Stomach (tissue), 4 donors: Measurements from ENCODE around the gene LAIR1.

ENCODE experiments used
- CTCF ChIP-seq, 7 experiments: fragments of 450-650 bp in 4 of 7; fragments of 200-600 bp in 3 of 7; sonication (generic) in 3 of 7; IDR thresholded peaks; one replicate each; pipeline ENCODE4 v1.5.1; 2016 to 2019; ENCODE audit warnings: antibody characterized with exemption in 7 of 7, control low read depth in 2 of 7, mild to moderate bottlenecking in 1 of 7
- POLR2A ChIP-seq, 4 donors: fragments of 450-650 bp; IDR thresholded peaks; one replicate each; pipeline ENCODE4 v1.6.1; 2016; ENCODE audit warnings: antibody characterized with exemption in 4 of 4, control low read depth in 2 of 4, mild to moderate bottlenecking in 1 of 4, moderate library complexity in 1 of 4

GRCh38 chr19:54380897-54381296 is 16.2 kb upstream of the LAIR1 start:
- TF ChIP-seq CTCF (IDR thresholded peaks at IDR 0.05) (no peak), POLR2A (IDR thresholded peaks at IDR 0.05) (no peak)
